Choroid plexus epithelial cell (primary cell): Measurements from ENCODE around the gene SLC35G2.
"Not testable (repeated sequence)": the region's sequence is repeated elsewhere in the genome, so short reads cannot be mapped to it uniquely, and the experiment has no call there.

Source experiments
- DNase-seq: peaks from one replicate; pipeline ENCODE4 v3.0.0-alpha.2; 2010; ENCODE audit warnings: low read depth
- H3K4me3 ChIP-seq: 2 replicates; pipeline ENCODE4 v1.5.1; 2011; ENCODE audit warnings: low read depth, mild to moderate bottlenecking, control low read depth, low read length, moderate library complexity
- CTCF ChIP-seq: conservative IDR thresholded peaks from 2 replicates; pipeline ENCODE4 v1.5.1; 2011; ENCODE audit warnings: low read depth, mild to moderate bottlenecking, control low read depth, inconsistent platforms, low read length, moderate library complexity

The SLC35G2 gene

GRCh38 chr3:136861890-136862616, 43.1 kb downstream of the SLC35G2 start, which contains the start of gene NCK1:
TSS of gene NCK1 (plus strand) at chr3:136862208. CDS start at chr3:136928002, 65,794 bp downstream.
- peak; percentile 99 for DNase-seq
- peak within 1 kb of the TSS; percentile 75 for H3K4me3 ChIP-seq
- TF ChIP-seq CTCF, result peak; percentile 25

GRCh38 chr3:136862617-136863322, 43.8 kb downstream of the SLC35G2 start:
- peak overlapping the region; percentile 75 for H3K4me3 ChIP-seq
- TF ChIP-seq CTCF, result no peak
- DNase-seq, result peak; percentile 67

GRCh38 chr3:136869282-136869681, 50.4 kb downstream of the SLC35G2 start:
- no peak for TF ChIP-seq CTCF
- no peak for DNase-seq
- H3K4me3 ChIP-seq, result no peak overlapping the region

- not testable (repeated sequence) for H3K4me3 ChIP-seq, DNase-seq
Measured at GRCh38 chr3:136872258-136872657, 53.3 kb downstream of the SLC35G2 start.

GRCh38 chr3:136879510-136879909, 60.6 kb downstream of the SLC35G2 start:
- H3K4me3 ChIP-seq, DNase-seq: not testable (repeated sequence)

- no peak overlapping the region for H3K4me3 ChIP-seq
- DNase-seq, result no peak
- TF ChIP-seq CTCF, result no peak
Measured at GRCh38 chr3:136882571-136882970, 63.6 kb downstream of the SLC35G2 start.

GRCh38 chr3:136883967-136884720, 65.2 kb downstream of the SLC35G2 start:
- H3K4me3 ChIP-seq, result no peak overlapping the region
- TF ChIP-seq CTCF, result no peak
- DNase-seq, result no peak
